Measurements from ENCODE around the gene TMEM116. TPM values are rescaled to one million over a fixed set of nuclear protein-coding genes. Genes with fewer than 3 reads are reported as not detected.

TMEM116 gene
- total RNA-seq, 6 experiments from 2014 or later: 3.9 to 5.5 (median 4.8) TPM

- DNase-seq: no peak
- Mint-ChIP-seq H3K27ac (no peak overlapping the region), H3K4me1 (ENCODE audit: low read depth) (no peaks in the 10 kb centered on the region), H3K27me3 (ENCODE audit: insufficient read depth) (no peaks in the 10 kb centered on the region), H3K4me3 (no peak overlapping the region), H3K36me3 (ENCODE audit: low read depth) (peaks cover 35% of the 10 kb centered on the region), H3K9me3 (no peaks in the 10 kb centered on the region)
- TF ChIP-seq, protein P1, sequence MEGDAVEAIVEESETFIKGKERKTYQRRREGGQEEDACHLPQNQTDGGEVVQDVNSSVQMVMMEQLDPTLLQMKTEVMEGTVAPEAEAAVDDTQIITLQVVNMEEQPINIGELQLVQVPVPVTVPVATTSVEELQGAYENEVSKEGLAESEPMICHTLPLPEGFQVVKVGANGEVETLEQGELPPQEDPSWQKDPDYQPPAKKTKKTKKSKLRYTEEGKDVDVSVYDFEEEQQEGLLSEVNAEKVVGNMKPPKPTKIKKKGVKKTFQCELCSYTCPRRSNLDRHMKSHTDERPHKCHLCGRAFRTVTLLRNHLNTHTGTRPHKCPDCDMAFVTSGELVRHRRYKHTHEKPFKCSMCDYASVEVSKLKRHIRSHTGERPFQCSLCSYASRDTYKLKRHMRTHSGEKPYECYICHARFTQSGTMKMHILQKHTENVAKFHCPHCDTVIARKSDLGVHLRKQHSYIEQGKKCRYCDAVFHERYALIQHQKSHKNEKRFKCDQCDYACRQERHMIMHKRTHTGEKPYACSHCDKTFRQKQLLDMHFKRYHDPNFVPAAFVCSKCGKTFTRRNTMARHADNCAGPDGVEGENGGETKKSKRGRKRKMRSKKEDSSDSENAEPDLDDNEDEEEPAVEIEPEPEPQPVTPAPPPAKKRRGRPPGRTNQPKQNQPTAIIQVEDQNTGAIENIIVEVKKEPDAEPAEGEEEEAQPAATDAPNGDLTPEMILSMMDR (IDR thresholded peaks at IDR 0.05): no peak
Measured at GRCh38 chr12:112032292-112032691, 19.3 kb upstream of the TMEM116 start.

DNA sequence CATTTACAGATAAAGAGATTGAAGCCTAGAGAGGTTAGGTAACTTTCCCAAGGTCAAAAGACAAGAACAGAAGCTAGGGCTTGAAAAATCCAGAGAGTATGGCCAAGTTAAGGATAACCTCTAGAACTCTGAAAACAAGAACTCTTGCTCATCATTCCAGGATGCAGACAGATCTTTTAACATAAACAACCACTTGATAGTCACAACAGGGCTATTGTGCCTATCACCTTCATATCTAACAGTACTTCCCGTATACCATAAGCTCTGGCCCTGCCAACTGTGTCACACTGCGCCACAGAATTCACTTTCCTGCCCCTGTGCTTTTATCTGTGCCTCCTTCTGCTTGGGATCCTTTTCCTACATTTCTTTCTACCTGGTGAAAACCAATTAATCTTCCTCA is 18.5 kb upstream of the TMEM116 start:
- no peak overlapping the region for H3K4me3 Mint-ChIP-seq
- H3K4me1 Mint-ChIP-seq (ENCODE audit: low read depth): peaks cover under 1% of the 10 kb centered on the region; the same call in 1 of the 2 replicates
- no peaks in the 10 kb centered on the region for H3K9me3 Mint-ChIP-seq
- peak overlapping the region; percentile 5 for H3K27ac Mint-ChIP-seq
- H3K27me3 Mint-ChIP-seq (ENCODE audit: insufficient read depth): no peaks in the 10 kb centered on the region
- no peak for DNase-seq
- H3K36me3 Mint-ChIP-seq (ENCODE audit: low read depth): peaks cover 31% of the 10 kb centered on the region
- TF ChIP-seq, protein P1 (IDR thresholded peaks at IDR 0.05): no peak

GRCh38 chr12:112029301-112029700 is 16.3 kb upstream of the TMEM116 start:
- no peak overlapping the region for H3K4me3 Mint-ChIP-seq
- DNase-seq: no peak
- H3K27me3 Mint-ChIP-seq (ENCODE audit: insufficient read depth): peaks cover 2% of the 10 kb centered on the region; the same call in 1 of the 2 replicates
- peaks cover 29% of the 10 kb centered on the region for H3K36me3 Mint-ChIP-seq (ENCODE audit: low read depth)
- H3K9me3 Mint-ChIP-seq: no peaks in the 10 kb centered on the region
- no peak overlapping the region for H3K27ac Mint-ChIP-seq
- H3K4me1 Mint-ChIP-seq (ENCODE audit: low read depth): peaks cover 9% of the 10 kb centered on the region
- TF ChIP-seq, protein P1 (IDR thresholded peaks at IDR 0.05): no peak

- H3K27me3 Mint-ChIP-seq (ENCODE audit: insufficient read depth): peaks cover 3% of the 10 kb centered on the region
- peaks cover 33% of the 10 kb centered on the region for H3K36me3 Mint-ChIP-seq (ENCODE audit: low read depth)
- DNase-seq: no peak
- TF ChIP-seq, protein P1 (IDR thresholded peaks at IDR 0.05): no peak
- H3K27ac Mint-ChIP-seq: peak overlapping the region; percentile 66; the same call in 1 of the 2 replicates
- peaks cover 9% of the 10 kb centered on the region for H3K4me1 Mint-ChIP-seq (ENCODE audit: low read depth)
- no peaks in the 10 kb centered on the region for H3K9me3 Mint-ChIP-seq
- H3K4me3 Mint-ChIP-seq: no peak overlapping the region
Measured at GRCh38 chr12:112025808-112026375, 12.9 kb upstream of the TMEM116 start.

GRCh38 chr12:112023759-112024396 is 10.9 kb upstream of the TMEM116 start:
- no peaks in the 10 kb centered on the region for H3K9me3 Mint-ChIP-seq
- DNase-seq: no peak
- peaks cover 26% of the 10 kb centered on the region for H3K36me3 Mint-ChIP-seq (ENCODE audit: low read depth)
- H3K27me3 Mint-ChIP-seq (ENCODE audit: insufficient read depth): peaks cover 7% of the 10 kb centered on the region
- H3K4me3 Mint-ChIP-seq: no peak overlapping the region
- TF ChIP-seq, protein P1 (IDR thresholded peaks at IDR 0.05): no peak
- H3K4me1 Mint-ChIP-seq (ENCODE audit: low read depth): peaks cover 25% of the 10 kb centered on the region
- H3K27ac Mint-ChIP-seq: no peak overlapping the region

Measured in HFFc6 (cell line).